Transverse colon (tissue), 4 donors: ENCODE results near the gene G6PC3. TPM values are rescaled to one million over a fixed set of nuclear protein-coding genes. Genes with fewer than 3 reads are reported as not detected.

Experiments
- DNase-seq: peaks from one replicate; pipeline ENCODE4 v3.0.0-alpha.2; 2019
- H3K27ac ChIP-seq, 4 donors: fragments of 200-600 bp; sonication (generic); 2 replicates each; pipeline ENCODE4 v1.5.1; 2016 to 2018; ENCODE audit warnings: inconsistent platforms in 4 of 4
- H3K27me3 ChIP-seq: fragments of 200-600 bp; sonication (generic); 2 replicates; pipeline ENCODE4 v1.5.1; 2017; ENCODE audit warnings: inconsistent platforms
- H3K36me3 ChIP-seq, 4 donors: fragments of 200-600 bp; sonication (generic); 2 replicates each; pipeline ENCODE4 v1.5.1; 2017 to 2019; ENCODE audit warnings: inconsistent platforms in 4 of 4
- H3K4me1 ChIP-seq, 4 donors: fragments of 200-600 bp; sonication (generic); 2 replicates each; pipeline ENCODE4 v1.5.1; 2017 to 2020; ENCODE audit warnings: inconsistent platforms in 4 of 4
- H3K4me3 ChIP-seq, 4 donors: fragments of 200-600 bp; sonication (generic); 1 replicate in 1 of 4; 2 replicates in 3 of 4; pipeline versions ENCODE4 v1.5.1 to v1.6.1; 2017 to 2019; ENCODE audit warnings: inconsistent platforms in 4 of 4
- H3K9me3 ChIP-seq, 2 donors: fragments of 200-600 bp; sonication (generic); 2 replicates each; pipeline ENCODE4 v1.5.1; 2017 to 2019; ENCODE audit warnings: inconsistent platforms in 2 of 2
- CTCF ChIP-seq, 5 experiments: fragments of 200-600 bp in 3 of 5; fragments of 450-650 bp in 2 of 5; sonication (generic) in 3 of 5; IDR thresholded peaks; 1 replicate in 2 of 5; 2 replicates in 3 of 5; pipeline ENCODE4 v1.5.1; 2016 to 2017; ENCODE audit warnings: antibody characterized with exemption in 5 of 5, inconsistent platforms in 3 of 5, mild to moderate bottlenecking in 2 of 5, moderate library complexity in 1 of 5
- EP300 ChIP-seq: sonication (generic); formaldehyde crosslinking; IDR thresholded peaks from one replicate; pipeline ENCODE4 v1.6.1; 2017; ENCODE audit warnings: antibody characterized with exemption, low read depth
- POLR2A ChIP-seq: fragments of 450-650 bp; IDR thresholded peaks from one replicate; pipeline ENCODE4 v1.6.1; 2016; ENCODE audit warnings: antibody characterized with exemption, mild to moderate bottlenecking, moderate library complexity
- POLR2AphosphoS5 ChIP-seq, 3 donors: sonication (generic); formaldehyde crosslinking; IDR thresholded peaks; one replicate each; pipeline ENCODE4 v1.6.1; 2016; ENCODE audit warnings: antibody characterized with exemption in 3 of 3
- WGBS, 2 donors: methylation state at CpG; one replicate each; pipeline ENCODE4 v1.1.5; 2018; ENCODE audit warnings: low coverage in 1 of 2; 5-methylcytosine and 5-hydroxymethylcytosine counted together
- in situ Hi-C, 4 donors: fragments of 200-750 bp; cut with MboI; loops; one replicate each; pipeline versions ENCODE4 v1.15.0 to v1.15.1; 2017; ENCODE audit warnings: low sequenced_read_pairs in 3 of 4, low pct_ligation_motif_present in 1 of 4, low pct_unique_long_range_greater_than_20kb in 1 of 4
- intact Hi-C: fragments of 100-400 bp; cut with DNase I; formaldehyde crosslinking; loops from one replicate; pipeline ENCODE4 v1.15.1; 2023; ENCODE audit warnings: low total_unique reads
- total RNA-seq, 4 donors: library from RNA; depleted of rRNA; stranded (reverse); fragments of >200 nt; gene quantifications; one replicate each; pipeline ENCODE4 v1.1.0, GENCODE V29; 2016

The G6PC3 gene
- total RNA-seq, 4 donors from 2014 or later: 5.2 to 35.6 (median 18.5) TPM

- H3K27ac ChIP-seq: no peak overlapping the region
- H3K36me3 ChIP-seq: peaks cover 0 to 36% (median 10%) of the 10 kb centered on the region in 4 donors
- no peak for DNase-seq
- H3K4me3 ChIP-seq: no peak overlapping the region
- in situ Hi-C loops: loop anchor here in 1 of 4 donors (25.0 kb wide), 1 partner anchor 103 kb away; the partner anchor contains the start of gene ASB16
- H3K4me1 ChIP-seq: peaks cover 0 to 5% (median 0%) of the 10 kb centered on the region in 4 donors
- no peaks in the 10 kb centered on the region for H3K9me3 ChIP-seq
- intact Hi-C loops: no loop called here
- WGBS, 2 donors: 68 to 82% methylated on average over 3 to 14 of the region's 14 CpGs
- TF ChIP-seq EP300 (no peak), CTCF (IDR thresholded peaks at IDR 0.05) (no peak), POLR2AphosphoS5 (IDR thresholded peaks at IDR 0.05) (no peak), POLR2A (no peak)
- H3K27me3 ChIP-seq: no peaks in the 10 kb centered on the region
These were observed 11.2 kb upstream of the G6PC3 start for GRCh38 chr17:44059101-44059892.

GRCh38 chr17:44061446-44061845 is 9.1 kb upstream of the G6PC3 start:
- 95 to 100% methylated on average over 1 of the region's 1 CpG for WGBS, 2 donors
- Histone ChIP-seq H3K27ac (no peak overlapping the region), H3K4me3 (no peak overlapping the region), H3K36me3 (peaks cover 0 to 36% (median 10%) of the 10 kb centered on the region in 4 donors), H3K4me1 (peaks cover 4 to 20% (median 9%) of the 10 kb centered on the region in 4 donors), H3K27me3 (no peaks in the 10 kb centered on the region), H3K9me3 (no peaks in the 10 kb centered on the region)
- intact Hi-C loops (no loop called here), in situ Hi-C loops (loop anchor here in 1 of 4 donors (25.0 kb wide), 1 partner anchor 101 kb away; the partner anchor contains the start of gene ASB16)
- TF ChIP-seq POLR2AphosphoS5 (IDR thresholded peaks at IDR 0.05): no peak
- no peak for TF ChIP-seq POLR2A
- no peak for TF ChIP-seq EP300
- no peak for TF ChIP-seq CTCF (IDR thresholded peaks at IDR 0.05)
- no peak for DNase-seq

GRCh38 chr17:44062871-44063270 is 7.7 kb upstream of the G6PC3 start:
- Histone ChIP-seq H3K27ac (no peak overlapping the region), H3K9me3 (no peaks in the 10 kb centered on the region), H3K4me1 (peaks cover 7 to 32% (median 16%) of the 10 kb centered on the region in 4 donors), H3K27me3 (no peaks in the 10 kb centered on the region), H3K4me3 (no peak overlapping the region), H3K36me3 (peaks cover 0 to 32% (median 10%) of the 10 kb centered on the region in 4 donors)
- WGBS, 2 donors: 95 to 96% methylated on average over 13 to 15 of the region's 15 CpGs
- DNase-seq: no peak
- intact Hi-C loops: no loop called here
- in situ Hi-C loops: loop anchor here in 1 of 4 donors (25.0 kb wide), 1 partner anchor 99 kb away; the partner anchor contains the start of gene ASB16
- TF ChIP-seq CTCF (IDR thresholded peaks at IDR 0.05) (no peak), POLR2A (no peak), POLR2AphosphoS5 (IDR thresholded peaks at IDR 0.05) (no peak), EP300 (no peak)
